Activated naive CD8-positive, alpha-beta T cell treated with anti-CD3 and anti-CD28 coated beads, Interleukin-2, amount 50 U/mL, for 16 hours (primary cell): Measurements from ENCODE around the gene CLCA4.
"Not testable (repeated sequence)": the region's sequence is repeated elsewhere in the genome, so short reads cannot be mapped to it uniquely, and the experiment has no call there.

Experiments used
- DNase-seq: peaks from one replicate; pipeline ENCODE4 v3.0.0-alpha.2; 2020; ENCODE audit warnings: low read depth, low spot score

The CLCA4 gene, protein sequence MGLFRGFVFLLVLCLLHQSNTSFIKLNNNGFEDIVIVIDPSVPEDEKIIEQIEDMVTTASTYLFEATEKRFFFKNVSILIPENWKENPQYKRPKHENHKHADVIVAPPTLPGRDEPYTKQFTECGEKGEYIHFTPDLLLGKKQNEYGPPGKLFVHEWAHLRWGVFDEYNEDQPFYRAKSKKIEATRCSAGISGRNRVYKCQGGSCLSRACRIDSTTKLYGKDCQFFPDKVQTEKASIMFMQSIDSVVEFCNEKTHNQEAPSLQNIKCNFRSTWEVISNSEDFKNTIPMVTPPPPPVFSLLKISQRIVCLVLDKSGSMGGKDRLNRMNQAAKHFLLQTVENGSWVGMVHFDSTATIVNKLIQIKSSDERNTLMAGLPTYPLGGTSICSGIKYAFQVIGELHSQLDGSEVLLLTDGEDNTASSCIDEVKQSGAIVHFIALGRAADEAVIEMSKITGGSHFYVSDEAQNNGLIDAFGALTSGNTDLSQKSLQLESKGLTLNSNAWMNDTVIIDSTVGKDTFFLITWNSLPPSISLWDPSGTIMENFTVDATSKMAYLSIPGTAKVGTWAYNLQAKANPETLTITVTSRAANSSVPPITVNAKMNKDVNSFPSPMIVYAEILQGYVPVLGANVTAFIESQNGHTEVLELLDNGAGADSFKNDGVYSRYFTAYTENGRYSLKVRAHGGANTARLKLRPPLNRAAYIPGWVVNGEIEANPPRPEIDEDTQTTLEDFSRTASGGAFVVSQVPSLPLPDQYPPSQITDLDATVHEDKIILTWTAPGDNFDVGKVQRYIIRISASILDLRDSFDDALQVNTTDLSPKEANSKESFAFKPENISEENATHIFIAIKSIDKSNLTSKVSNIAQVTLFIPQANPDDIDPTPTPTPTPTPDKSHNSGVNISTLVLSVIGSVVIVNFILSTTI

DNA sequence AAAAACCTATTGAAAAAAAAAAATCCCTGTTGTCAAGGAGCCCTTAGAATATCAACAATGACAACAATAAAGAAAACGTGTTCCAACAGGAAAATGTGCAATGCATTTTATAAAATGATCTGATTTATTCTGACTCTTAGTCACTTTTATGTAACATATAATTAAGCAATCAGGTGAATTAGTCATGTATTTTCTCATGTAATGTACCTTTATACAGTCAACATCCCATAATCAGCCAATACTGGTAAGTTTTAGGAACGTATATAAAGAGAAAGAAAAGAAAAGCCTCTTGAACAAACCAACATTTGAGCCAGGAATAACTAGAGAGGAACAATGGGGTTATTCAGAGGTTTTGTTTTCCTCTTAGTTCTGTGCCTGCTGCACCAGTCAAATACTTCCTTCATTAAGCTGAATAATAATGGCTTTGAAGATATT is at the start of gene CLCA4:
CLCA4 (plus strand) TSS at position 292 of the 435 bp plus-strand sequence; CDS start at position 334, 42 bp downstream.
- DNase-seq: no peak

DNA sequence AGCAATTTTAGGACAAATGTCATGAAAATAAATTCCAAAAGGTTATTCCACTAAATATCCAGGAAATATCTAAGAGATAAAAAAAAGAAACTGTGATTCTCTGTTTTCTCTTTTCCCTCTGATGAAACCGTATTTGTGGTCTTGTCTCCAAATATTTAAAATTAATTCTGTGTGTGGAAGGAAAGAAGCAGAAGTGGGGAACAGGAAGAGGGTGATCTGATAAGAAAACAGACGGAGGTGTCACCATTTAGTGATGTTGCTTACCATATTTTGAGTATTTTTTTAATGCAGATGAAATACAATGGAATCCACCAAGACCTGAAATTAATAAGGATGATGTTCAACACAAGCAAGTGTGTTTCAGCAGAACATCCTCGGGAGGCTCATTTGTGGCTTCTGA is 48.6 kb upstream of the CLCA4 start:
- DNase-seq: no peak

- DNase-seq: no peak
These were observed 46.8 kb upstream of the CLCA4 start for GRCh38 chr1:86499987-86500593.

GRCh38 chr1:86500714-86501113 is 46.2 kb upstream of the CLCA4 start:
- no peak for DNase-seq

DNA sequence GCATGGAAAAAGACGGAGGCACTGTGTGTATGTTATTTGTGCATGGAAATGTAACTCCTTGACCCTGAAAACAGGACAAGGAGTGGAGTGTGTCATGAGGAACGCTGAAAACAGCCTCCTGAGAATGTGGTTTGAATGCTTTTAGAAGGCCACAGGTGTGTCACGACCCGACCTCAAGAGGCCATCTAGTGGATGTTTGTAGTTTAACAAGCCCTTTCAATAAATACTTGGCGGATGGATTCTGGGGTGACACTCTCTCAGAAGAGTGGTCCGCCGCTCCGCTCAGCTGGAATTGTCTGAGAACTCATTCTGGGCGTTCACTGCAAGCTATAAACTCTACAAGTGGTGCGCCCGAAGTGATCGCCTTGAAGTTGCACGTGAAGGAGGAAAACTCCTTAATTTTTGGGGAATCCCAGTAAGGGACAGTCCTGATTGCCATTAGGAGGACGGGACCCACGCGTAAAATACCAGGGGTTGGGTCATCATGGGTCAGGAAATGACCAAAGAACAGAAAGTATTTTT is 44.7 kb upstream of the CLCA4 start:
- not testable (repeated sequence) for DNase-seq

GRCh38 chr1:86502721-86503405 is 44.0 kb upstream of the CLCA4 start:
- DNase-seq: no peak

DNA sequence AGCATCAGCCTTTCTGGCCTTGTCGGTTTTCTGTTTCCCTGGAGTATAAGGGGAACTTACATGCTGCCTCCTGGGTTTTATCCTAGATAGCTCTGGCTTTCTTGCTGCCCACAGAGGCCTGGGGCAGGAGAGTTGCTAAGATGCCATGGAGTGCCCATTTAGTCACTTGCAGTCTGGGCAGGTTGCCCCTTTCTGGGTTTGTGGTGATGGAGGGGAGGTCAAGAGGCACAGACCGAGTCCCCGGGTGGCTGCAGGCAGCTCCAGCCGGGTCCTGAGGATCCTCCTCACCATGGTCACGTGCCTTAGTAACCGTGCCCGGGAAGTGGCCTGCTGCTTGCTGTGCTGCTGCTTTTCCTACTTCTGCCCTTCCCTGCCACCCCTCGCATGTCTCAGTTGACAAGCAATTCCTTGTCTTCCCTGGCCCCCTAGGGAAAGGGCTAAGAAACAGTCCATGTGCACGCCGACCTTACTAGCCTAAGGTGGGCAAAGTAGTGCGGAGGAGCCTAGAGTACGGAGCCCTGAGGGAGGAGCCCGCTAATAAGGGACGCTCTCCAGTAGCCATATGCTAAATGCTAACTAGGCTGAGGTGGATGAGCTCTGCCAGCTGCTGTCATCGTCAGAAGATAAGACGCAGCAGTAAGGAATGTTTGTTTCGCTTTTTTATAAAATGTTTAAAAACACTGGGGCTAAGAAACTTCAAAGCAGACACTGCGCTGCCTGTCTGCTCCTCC is 43.3 kb upstream of the CLCA4 start:
- DNase-seq: no peak

- DNase-seq: no peak
These were observed 42.8 kb upstream of the CLCA4 start for GRCh38 chr1:86504137-86504479.

GRCh38 chr1:86504895-86505563 is 41.8 kb upstream of the CLCA4 start:
- no peak for DNase-seq

DNA sequence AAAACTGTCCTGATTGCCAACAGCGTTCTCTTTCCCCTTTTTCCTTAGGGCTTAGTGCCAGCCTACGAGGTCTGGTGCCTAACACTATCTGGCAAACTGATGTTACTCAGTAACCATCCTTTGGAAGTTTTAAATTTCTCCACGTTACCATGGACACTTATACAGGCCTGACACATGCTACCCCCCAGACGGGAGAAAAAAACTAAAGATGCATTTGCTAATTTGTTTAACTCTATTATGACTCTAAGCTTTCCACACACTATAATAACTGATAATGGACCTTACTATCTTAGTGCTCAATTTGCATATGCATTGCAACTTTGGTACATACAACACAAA is 41.3 kb upstream of the CLCA4 start:
- DNase-seq: no peak

GRCh38 chr1:86507935-86508582 is 38.8 kb upstream of the CLCA4 start:
- no peak for DNase-seq

DNA sequence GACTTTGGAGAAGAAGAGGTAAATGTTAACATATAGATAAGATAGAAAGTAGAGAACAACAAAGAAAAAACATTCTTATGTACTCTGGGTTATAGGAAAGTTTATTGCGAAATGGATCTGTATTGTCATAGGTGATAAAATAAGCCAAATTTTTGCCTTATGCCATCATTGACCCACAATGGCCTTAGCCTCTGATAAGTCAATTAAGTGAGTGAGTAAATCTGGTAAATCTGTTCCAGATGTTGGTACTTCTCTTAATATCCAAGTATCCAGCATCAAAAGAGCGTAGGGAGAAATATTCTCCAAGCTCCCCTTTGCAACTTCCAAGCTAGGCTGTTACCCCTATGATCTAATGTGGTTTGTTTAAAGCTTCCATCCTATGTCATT is 38.3 kb upstream of the CLCA4 start:
- no peak for DNase-seq

DNA sequence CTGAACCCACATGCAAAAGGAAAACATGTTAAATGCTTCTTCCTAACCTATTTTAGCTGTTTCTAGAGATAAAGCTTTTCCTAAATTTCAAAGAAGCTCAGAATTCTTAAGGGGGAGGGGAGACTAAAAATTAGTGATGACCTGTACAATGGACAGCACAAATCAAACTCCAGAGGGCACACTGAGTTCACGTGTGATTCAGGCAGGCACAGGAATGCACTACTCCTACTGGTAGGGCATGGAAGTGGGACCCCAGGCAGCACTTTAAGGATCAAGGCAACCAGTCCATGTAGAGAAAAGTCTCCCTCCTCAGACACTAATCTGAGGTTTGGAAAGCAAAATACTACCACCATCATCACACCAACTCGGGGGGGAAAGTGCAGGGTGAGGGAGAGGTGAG is 31.3 kb upstream of the CLCA4 start:
- no peak for DNase-seq

DNA sequence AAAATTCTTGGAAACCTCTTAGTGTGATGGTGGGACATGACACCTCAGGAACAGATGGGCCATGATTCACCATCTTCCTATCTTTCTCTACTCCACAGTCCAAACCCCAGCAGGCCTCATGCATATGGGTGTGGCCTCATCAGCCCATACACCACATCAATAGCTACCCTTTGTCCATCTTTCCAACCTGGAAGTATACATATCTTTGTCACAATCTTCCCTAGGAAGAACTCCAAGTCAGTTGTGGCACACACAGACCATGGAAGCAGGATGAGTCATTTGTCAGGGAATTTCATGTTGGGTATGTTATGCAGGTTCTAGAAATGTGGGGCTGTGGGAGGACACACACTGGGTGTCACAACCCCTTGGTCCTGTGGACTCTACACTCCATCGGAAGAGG is 30.5 kb upstream of the CLCA4 start:
- no peak for DNase-seq

GRCh38 chr1:86517336-86517735 is 29.5 kb upstream of the CLCA4 start:
- no peak for DNase-seq

DNA sequence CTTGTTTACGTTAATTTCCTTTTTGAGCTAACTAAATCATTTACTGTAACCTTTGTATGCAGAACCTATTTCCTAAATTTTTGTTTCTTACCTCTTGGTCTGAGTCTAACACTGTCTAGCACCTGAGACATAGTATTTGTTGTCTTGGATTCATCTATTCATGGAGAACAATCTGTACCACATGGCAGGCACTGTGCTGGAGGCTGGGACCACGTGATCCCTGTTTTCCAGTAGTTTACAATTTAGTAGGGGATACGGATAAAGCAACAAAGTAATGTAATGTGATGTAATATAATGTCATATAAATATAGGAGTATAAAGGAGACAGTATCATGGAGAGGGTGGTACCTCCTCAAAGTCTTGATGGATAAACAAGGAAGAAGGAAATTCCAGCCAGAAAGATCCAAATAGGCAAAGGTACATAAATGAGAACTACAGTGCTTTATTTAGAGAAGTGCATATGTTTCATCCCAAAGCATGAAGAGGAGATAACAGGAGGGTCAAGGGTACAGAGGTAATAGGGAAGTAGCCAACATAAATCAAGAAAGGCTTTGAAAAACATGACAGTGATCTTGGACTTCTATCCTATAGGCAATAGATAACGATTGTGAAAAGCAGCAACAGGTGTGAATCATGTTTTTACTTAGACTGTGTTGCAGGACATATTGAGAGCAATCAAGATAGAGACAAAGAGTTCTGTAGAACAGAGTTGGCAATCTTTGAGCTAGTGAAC is 25.9 kb upstream of the CLCA4 start:
- DNase-seq: no peak

DNA sequence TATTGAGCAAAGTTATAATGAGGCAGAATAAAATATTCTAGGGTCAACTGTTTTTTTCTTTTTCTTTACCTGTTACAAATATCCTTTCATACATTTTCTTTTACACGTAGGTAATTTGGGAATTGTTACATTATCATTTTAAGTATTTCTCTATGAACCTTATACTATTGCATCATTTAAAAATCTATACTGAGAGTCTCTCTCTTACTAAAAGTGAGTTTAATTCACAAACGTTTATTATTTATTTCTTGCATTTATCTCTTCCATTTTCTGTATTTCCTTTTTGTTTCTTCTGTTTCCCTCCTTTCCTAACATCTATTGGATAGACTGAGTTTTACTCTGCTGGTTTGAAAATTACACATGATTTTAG is 25.4 kb upstream of the CLCA4 start:
- DNase-seq: no peak

DNA sequence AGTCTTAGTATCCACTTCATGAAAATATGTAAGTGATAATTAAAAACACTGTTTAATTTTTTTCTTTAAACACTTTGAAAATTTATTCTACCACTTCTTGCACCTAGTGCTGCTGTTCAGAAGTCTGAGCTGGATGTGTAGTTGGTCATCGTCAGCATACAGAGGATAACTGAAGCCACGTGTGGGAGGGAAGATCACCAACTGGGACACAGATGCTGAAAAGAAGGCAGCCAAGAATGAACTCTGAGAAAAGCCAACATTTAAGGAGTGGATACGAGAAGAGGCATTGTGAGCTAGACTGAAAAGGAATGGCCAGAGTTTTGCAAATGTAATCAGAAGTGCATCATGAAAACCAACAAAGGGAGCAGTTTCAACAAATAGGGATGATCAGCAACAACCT is 24.6 kb upstream of the CLCA4 start:
- no peak for DNase-seq

GRCh38 chr1:86523670-86524354 is 23.1 kb upstream of the CLCA4 start:
- no peak for DNase-seq
